IPS-15b (cell line): ENCODE results near the gene MNX1.

ENCODE experiments used
- H3K27me3 ChIP-seq: one replicate; pipeline ENCODE4 v1.6.1; 2013; ENCODE audit warnings: low read length; ENCODE audit not compliant: control insufficient read depth, insufficient read depth
- H3K36me3 ChIP-seq: one replicate; pipeline ENCODE4 v1.6.1; 2013; ENCODE audit warnings: low read length; ENCODE audit not compliant: control insufficient read depth, insufficient read depth
- H3K4me1 ChIP-seq: one replicate; pipeline ENCODE4 v1.6.1; 2013; ENCODE audit warnings: mild to moderate bottlenecking, low read length; ENCODE audit not compliant: control insufficient read depth, insufficient read depth
- H3K4me3 ChIP-seq: one replicate; pipeline ENCODE4 v1.5.1; 2013; ENCODE audit warnings: low read depth, low read length
- H3K9ac ChIP-seq: one replicate; pipeline ENCODE4 v1.6.1; 2013; ENCODE audit warnings: low read depth, mild to moderate bottlenecking, low read length
- H3K9me3 ChIP-seq: one replicate; pipeline ENCODE4 v1.6.1; 2013; ENCODE audit warnings: mild to moderate bottlenecking, low read length; ENCODE audit not compliant: control insufficient read depth, insufficient read depth

The MNX1 gene

GRCh38 chr7:156964971-156965370 is 45.5 kb downstream of the MNX1 start:
- no peaks in the 10 kb centered on the region for H3K9me3 ChIP-seq
- H3K4me1 ChIP-seq = no peaks in the 10 kb centered on the region
- H3K36me3 ChIP-seq = peaks cover 65% of the 10 kb centered on the region
- H3K9ac ChIP-seq = no peak overlapping the region
- no peaks in the 10 kb centered on the region for H3K27me3 ChIP-seq
- no peak overlapping the region for H3K4me3 ChIP-seq

- Histone ChIP-seq H3K36me3 (peaks cover 64% of the 10 kb centered on the region), H3K27me3 (no peaks in the 10 kb centered on the region), H3K9me3 (no peaks in the 10 kb centered on the region), H3K4me1 (no peaks in the 10 kb centered on the region), H3K9ac (no peak overlapping the region), H3K4me3 (no peak overlapping the region)
These were observed 47.0 kb downstream of the MNX1 start for GRCh38 chr7:156963472-156963871.

- H3K9me3 ChIP-seq = no peaks in the 10 kb centered on the region
- no peaks in the 10 kb centered on the region for H3K4me1 ChIP-seq
- H3K4me3 ChIP-seq = no peak overlapping the region
- no peaks in the 10 kb centered on the region for H3K27me3 ChIP-seq
- H3K36me3 ChIP-seq = peaks cover 63% of the 10 kb centered on the region
- H3K9ac ChIP-seq = no peak overlapping the region
These were observed 47.6 kb downstream of the MNX1 start for GRCh38 chr7:156962897-156963296.

GRCh38 chr7:156962145-156962544 is 48.3 kb downstream of the MNX1 start:
- no peaks in the 10 kb centered on the region for H3K27me3 ChIP-seq
- H3K36me3 ChIP-seq = peaks cover 61% of the 10 kb centered on the region
- H3K4me3 ChIP-seq = no peak overlapping the region
- no peak overlapping the region for H3K9ac ChIP-seq
- no peaks in the 10 kb centered on the region for H3K4me1 ChIP-seq
- no peaks in the 10 kb centered on the region for H3K9me3 ChIP-seq

- Histone ChIP-seq H3K4me1 (peaks cover 6% of the 10 kb centered on the region), H3K9me3 (no peaks in the 10 kb centered on the region), H3K9ac (no peak overlapping the region), H3K36me3 (peaks cover 61% of the 10 kb centered on the region), H3K27me3 (no peaks in the 10 kb centered on the region), H3K4me3 (no peak overlapping the region)
These were observed 53.7 kb downstream of the MNX1 start for GRCh38 chr7:156956727-156957126.

- Histone ChIP-seq H3K4me1 (peaks cover 6% of the 10 kb centered on the region), H3K9me3 (no peaks in the 10 kb centered on the region), H3K9ac (no peak overlapping the region), H3K27me3 (no peaks in the 10 kb centered on the region), H3K36me3 (peaks cover 48% of the 10 kb centered on the region), H3K4me3 (no peak overlapping the region)
These were observed 55.5 kb downstream of the MNX1 start for GRCh38 chr7:156954941-156955340.
